ENCODE results near the gene GPC5.

Gene GPC5

GRCh38 chr13:92592757-92593156, 1194.3 kb downstream of the GPC5 start:
- ChIA-PET CTCF (no interaction called here), POLR2A (no interaction called here)
- no peak for TF ChIP-seq SUZ12 (IDR thresholded peaks at IDR 0.05)
- TF ChIP-seq SP1 (IDR thresholded peaks at IDR 0.05): no peak
- TF ChIP-seq BHLHE40 (IDR thresholded peaks at IDR 0.05; ENCODE audit: borderline replicate concordance): no peak
- no peak for TF ChIP-seq TARDBP (IDR thresholded peaks at IDR 0.05)
- TF ChIP-seq ZNF384 (IDR thresholded peaks at IDR 0.05): no peak
- no peak for TF ChIP-seq FOXM1 (IDR thresholded peaks at IDR 0.05; ENCODE audit: borderline replicate concordance)
- TF ChIP-seq NFRKB (IDR thresholded peaks at IDR 0.05): no peak
- TF ChIP-seq HDGF (IDR thresholded peaks at IDR 0.05; ENCODE audit: borderline replicate concordance): no peak
- no peak for TF ChIP-seq FOXK2 (IDR thresholded peaks at IDR 0.05)
- TF ChIP-seq FOXA1 (IDR thresholded peaks at IDR 0.05): no peak
- TF ChIP-seq PKNOX1 (IDR thresholded peaks at IDR 0.05): no peak
- no peak for DNase-seq (ENCODE audit: extremely low spot score)

- TF ChIP-seq BHLHE40 (IDR thresholded peaks at IDR 0.05; ENCODE audit: borderline replicate concordance) (no peak), FOXA1 (IDR thresholded peaks at IDR 0.05) (no peak), TARDBP (IDR thresholded peaks at IDR 0.05) (no peak), FOXK2 (IDR thresholded peaks at IDR 0.05) (no peak), L3MBTL2 (conservative IDR thresholded peaks at IDR 0.05) (no peak), LEF1 (IDR thresholded peaks at IDR 0.05; ENCODE audit: borderline replicate concordance) (no peak), SUZ12 (IDR thresholded peaks at IDR 0.05) (no peak), SP1 (IDR thresholded peaks at IDR 0.05) (no peak), FOXM1 (IDR thresholded peaks at IDR 0.05; ENCODE audit: borderline replicate concordance) (no peak), ARNT (IDR thresholded peaks at IDR 0.05) (no peak), HDGF (IDR thresholded peaks at IDR 0.05; ENCODE audit: borderline replicate concordance) (no peak), ELF4 (IDR thresholded peaks at IDR 0.05) (no peak), CTBP1 (IDR thresholded peaks at IDR 0.05; ENCODE audit: borderline replicate concordance) (no peak), PKNOX1 (IDR thresholded peaks at IDR 0.05) (no peak), ZNF384 (IDR thresholded peaks at IDR 0.05) (no peak), NFRKB (IDR thresholded peaks at IDR 0.05) (no peak)
- ChIA-PET CTCF (interaction anchor here (0.6 kb wide), 1 partner anchor 31 kb away, joined by 5 read pairs; no protein-coding TSS in a partner anchor), POLR2A (no interaction called here)
- DNase-seq (ENCODE audit: extremely low spot score): no peak
Observed at GRCh38 chr13:92602560-92602959, 1204.1 kb downstream of the GPC5 start.

- DNase-seq (ENCODE audit: extremely low spot score): no peak
- ChIA-PET CTCF (no interaction called here), POLR2A (no interaction called here)
- TF ChIP-seq FOXK2 (IDR thresholded peaks at IDR 0.05) (no peak), SUZ12 (IDR thresholded peaks at IDR 0.05) (no peak), LEF1 (IDR thresholded peaks at IDR 0.05; ENCODE audit: borderline replicate concordance) (no peak)
Observed at GRCh38 chr13:92609376-92609775, 1211.0 kb downstream of the GPC5 start.

GRCh38 chr13:92612892-92613291, 1214.5 kb downstream of the GPC5 start:
- ChIA-PET POLR2A (no interaction called here), CTCF (no interaction called here)
- TF ChIP-seq CTBP1 (IDR thresholded peaks at IDR 0.05; ENCODE audit: borderline replicate concordance): no peak
- TF ChIP-seq SUZ12 (IDR thresholded peaks at IDR 0.05): no peak
- no peak for TF ChIP-seq FOXM1 (IDR thresholded peaks at IDR 0.05; ENCODE audit: borderline replicate concordance)
- TF ChIP-seq ELF4 (IDR thresholded peaks at IDR 0.05): no peak
- TF ChIP-seq BHLHE40 (IDR thresholded peaks at IDR 0.05; ENCODE audit: borderline replicate concordance): no peak
- TF ChIP-seq FOXK2 (IDR thresholded peaks at IDR 0.05): no peak
- no peak for TF ChIP-seq ARNT (IDR thresholded peaks at IDR 0.05)
- TF ChIP-seq FOXA1 (IDR thresholded peaks at IDR 0.05): no peak
- no peak for TF ChIP-seq NFRKB (IDR thresholded peaks at IDR 0.05)
- no peak for TF ChIP-seq L3MBTL2 (conservative IDR thresholded peaks at IDR 0.05)
- TF ChIP-seq TARDBP (IDR thresholded peaks at IDR 0.05): no peak
- TF ChIP-seq LEF1 (IDR thresholded peaks at IDR 0.05; ENCODE audit: borderline replicate concordance): no peak
- no peak for TF ChIP-seq SP1 (IDR thresholded peaks at IDR 0.05)
- TF ChIP-seq PKNOX1 (IDR thresholded peaks at IDR 0.05): no peak
- no peak for TF ChIP-seq HDGF (IDR thresholded peaks at IDR 0.05; ENCODE audit: borderline replicate concordance)
- TF ChIP-seq ZNF384 (IDR thresholded peaks at IDR 0.05): no peak
- DNase-seq (ENCODE audit: extremely low spot score): no peak

GRCh38 chr13:92613921-92614320, 1215.5 kb downstream of the GPC5 start:
- DNase-seq (ENCODE audit: extremely low spot score): no peak
- POLR2A ChIA-PET: no interaction called here
- CTCF ChIA-PET: interaction anchor here (0.7 kb wide), 1 partner anchor 428 kb away, joined by 3 read pairs; no protein-coding TSS in a partner anchor
- TF ChIP-seq SUZ12 (IDR thresholded peaks at IDR 0.05) (no peak), SP1 (IDR thresholded peaks at IDR 0.05) (no peak), HDGF (IDR thresholded peaks at IDR 0.05; ENCODE audit: borderline replicate concordance) (no peak), TARDBP (IDR thresholded peaks at IDR 0.05) (no peak), LEF1 (IDR thresholded peaks at IDR 0.05; ENCODE audit: borderline replicate concordance) (no peak), NFRKB (IDR thresholded peaks at IDR 0.05) (no peak), FOXA1 (IDR thresholded peaks at IDR 0.05) (no peak), PKNOX1 (IDR thresholded peaks at IDR 0.05) (no peak), ELF4 (IDR thresholded peaks at IDR 0.05) (no peak), FOXM1 (IDR thresholded peaks at IDR 0.05; ENCODE audit: borderline replicate concordance) (no peak), ARNT (IDR thresholded peaks at IDR 0.05) (no peak), FOXK2 (IDR thresholded peaks at IDR 0.05) (no peak), BHLHE40 (IDR thresholded peaks at IDR 0.05; ENCODE audit: borderline replicate concordance) (no peak), L3MBTL2 (conservative IDR thresholded peaks at IDR 0.05) (no peak), CTBP1 (IDR thresholded peaks at IDR 0.05; ENCODE audit: borderline replicate concordance) (no peak), ZNF384 (IDR thresholded peaks at IDR 0.05) (no peak)

Measured in HEK293T (cell line).